K562 (cell line): ENCODE data around the gene RGS17. TPM values are rescaled to one million over a fixed set of nuclear protein-coding genes. Genes with fewer than 3 reads are reported as not detected.
A peak's percentile ranks its signal among the peaks of the same experiment; 100 is the strongest.

Source experiments
- DIDO1 ChIP-seq: fragments of 450-650 bp; IDR thresholded peaks from 2 replicates; pipeline ENCODE4 v1.6.1; 2016; ENCODE audit warnings: low read depth, missing biosample characterization, missing genetic modification characterization
- HDAC3 ChIP-seq: fragments of 450-650 bp; IDR thresholded peaks from 2 replicates; pipeline ENCODE4 v1.6.1; 2018; ENCODE audit warnings: borderline replicate concordance, mild to moderate bottlenecking, moderate library complexity; ENCODE audit not compliant: partially characterized antibody
- MGA ChIP-seq: fragments of 450-650 bp; IDR thresholded peaks from 2 replicates; pipeline ENCODE4 v1.6.1; 2016; ENCODE audit warnings: mild to moderate bottlenecking, moderate library complexity
- NCOR1 ChIP-seq: fragments of 450-650 bp; IDR thresholded peaks from 2 replicates; pipeline ENCODE4 v1.6.1; 2016; ENCODE audit warnings: mild to moderate bottlenecking, moderate library complexity
- NKRF ChIP-seq: fragments of 450-650 bp; IDR thresholded peaks from 2 replicates; pipeline ENCODE4 v1.6.1; 2016; ENCODE audit warnings: borderline replicate concordance
- SPI1 ChIP-seq: IDR thresholded peaks from 2 replicates; pipeline ENCODE4 v1.6.1; 2011; ENCODE audit warnings: low read depth, low read length, control low read depth, borderline replicate concordance
- TAF1 ChIP-seq: IDR thresholded peaks from 2 replicates; pipeline ENCODE4 v1.6.1; 2011; ENCODE audit warnings: mild to moderate bottlenecking, low read length, moderate library complexity; ENCODE audit not compliant: insufficient read depth, control insufficient read depth, severe bottlenecking; ENCODE audit errors: extremely low read depth
- polyA plus RNA-seq, 8 experiments: library from polyadenylated mRNA; depleted of rRNA in 4 of 8; stranded (reverse) in 5 of 8; unstranded in 3 of 8; fragments of >200 nt; fragmentation: Nextera tagmentation in 2 of 8; fragmentation: Illumina TruSeq in 1 of 8; extraction: Ambion mirVana in 2 of 8; extraction: Trizol in 1 of 8; gene quantifications; 2 replicates each; pipeline versions ENCODE4 v1.2.1 to v1.2.3, GENCODE V29; 2011 to 2014; ENCODE audit warnings: inconsistent platforms in 1 of 8, missing spikeins in 1 of 8
- total RNA-seq, 7 experiments: library from RNA; depleted of rRNA in 6 of 7; stranded (reverse); fragments of >200 nt in 6 of 7; fragmentation: Illumina TruSeq in 2 of 7; extraction: Trizol in 2 of 7; gene quantifications; 2 replicates each; pipeline versions ENCODE4 v1.2.1 to v1.2.3, GENCODE V29; 2011 to 2021; ENCODE audit warnings: low replicate concordance in 1 of 7

The RGS17 gene
- total and polyA plus RNA-seq, 9 of the 15 experiments (the other 6 are each of a cell fraction or from before 2014, with no cell fraction given) = 0.01 to 0.14 (median 0.08) TPM; not detected in 6

GRCh38 chr6:152982904-152983636 is 148.0 kb downstream of the RGS17 start, which contains the start of gene FBXO5 (continued):
- TF ChIP-seq DIDO1 (tag) (no peak), SPI1 (no peak), NKRF (peak; percentile 99), MGA (peak; percentile 93), HDAC3 (no peak), NCOR1 (no peak), TAF1 (peak; percentile 91)
